ENCODE results near the gene PCSK4. TPM values are rescaled to one million over a fixed set of nuclear protein-coding genes. Genes with fewer than 3 reads are reported as not detected.

The PCSK4 gene
- total RNA-seq, 4 donors from 2014 or later: 2.6 to 11.9 (median 7.5) TPM

GRCh38 chr19:1528596-1529429, 38.7 kb upstream of the PCSK4 start:
- H3K4me1 ChIP-seq: peaks cover 0 to 3% (median 1%) of the 10 kb centered on the region in 4 donors
- H3K27me3 ChIP-seq: peaks cover 49% of the 10 kb centered on the region
- no peak overlapping the region for H3K27ac ChIP-seq
- TF ChIP-seq, protein P1, sequence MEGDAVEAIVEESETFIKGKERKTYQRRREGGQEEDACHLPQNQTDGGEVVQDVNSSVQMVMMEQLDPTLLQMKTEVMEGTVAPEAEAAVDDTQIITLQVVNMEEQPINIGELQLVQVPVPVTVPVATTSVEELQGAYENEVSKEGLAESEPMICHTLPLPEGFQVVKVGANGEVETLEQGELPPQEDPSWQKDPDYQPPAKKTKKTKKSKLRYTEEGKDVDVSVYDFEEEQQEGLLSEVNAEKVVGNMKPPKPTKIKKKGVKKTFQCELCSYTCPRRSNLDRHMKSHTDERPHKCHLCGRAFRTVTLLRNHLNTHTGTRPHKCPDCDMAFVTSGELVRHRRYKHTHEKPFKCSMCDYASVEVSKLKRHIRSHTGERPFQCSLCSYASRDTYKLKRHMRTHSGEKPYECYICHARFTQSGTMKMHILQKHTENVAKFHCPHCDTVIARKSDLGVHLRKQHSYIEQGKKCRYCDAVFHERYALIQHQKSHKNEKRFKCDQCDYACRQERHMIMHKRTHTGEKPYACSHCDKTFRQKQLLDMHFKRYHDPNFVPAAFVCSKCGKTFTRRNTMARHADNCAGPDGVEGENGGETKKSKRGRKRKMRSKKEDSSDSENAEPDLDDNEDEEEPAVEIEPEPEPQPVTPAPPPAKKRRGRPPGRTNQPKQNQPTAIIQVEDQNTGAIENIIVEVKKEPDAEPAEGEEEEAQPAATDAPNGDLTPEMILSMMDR (IDR thresholded peaks at IDR 0.05): no peak
- TF ChIP-seq EP300 (IDR thresholded peaks at IDR 0.05; ENCODE audit: low read depth) (no peak), POLR2A (IDR thresholded peaks at IDR 0.05) (no peak), POLR2AphosphoS5 (IDR thresholded peaks at IDR 0.05) (no peak)
- H3K9me3 ChIP-seq: no peaks in the 10 kb centered on the region
- intact Hi-C loops (cut with DNase I; ENCODE audit: low total_unique reads): no loop called here
- no peak for DNase-seq
- H3K36me3 ChIP-seq: no peaks in the 10 kb centered on the region
- WGBS, 2 donors (ENCODE audit: low coverage in 1 of 2): 77% methylated on average over 17 of the region's 23 CpGs; no CpG with 5 or more reads in 1 of the 2 donors
- in situ Hi-C loops (cut with MboI; ENCODE audit: low pct_ligation_motif_present in 1 of 4, low pct_unique_long_range_greater_than_20kb in 1 of 4, low sequenced_read_pairs in 3 of 4): loop anchor here (25.0 kb wide), 3 partner anchors 158 to 283 kb away; partner anchors contain the start of gene ATP8B3 (in 1 of the 4)
- no peak overlapping the region for H3K4me3 ChIP-seq

DNA sequence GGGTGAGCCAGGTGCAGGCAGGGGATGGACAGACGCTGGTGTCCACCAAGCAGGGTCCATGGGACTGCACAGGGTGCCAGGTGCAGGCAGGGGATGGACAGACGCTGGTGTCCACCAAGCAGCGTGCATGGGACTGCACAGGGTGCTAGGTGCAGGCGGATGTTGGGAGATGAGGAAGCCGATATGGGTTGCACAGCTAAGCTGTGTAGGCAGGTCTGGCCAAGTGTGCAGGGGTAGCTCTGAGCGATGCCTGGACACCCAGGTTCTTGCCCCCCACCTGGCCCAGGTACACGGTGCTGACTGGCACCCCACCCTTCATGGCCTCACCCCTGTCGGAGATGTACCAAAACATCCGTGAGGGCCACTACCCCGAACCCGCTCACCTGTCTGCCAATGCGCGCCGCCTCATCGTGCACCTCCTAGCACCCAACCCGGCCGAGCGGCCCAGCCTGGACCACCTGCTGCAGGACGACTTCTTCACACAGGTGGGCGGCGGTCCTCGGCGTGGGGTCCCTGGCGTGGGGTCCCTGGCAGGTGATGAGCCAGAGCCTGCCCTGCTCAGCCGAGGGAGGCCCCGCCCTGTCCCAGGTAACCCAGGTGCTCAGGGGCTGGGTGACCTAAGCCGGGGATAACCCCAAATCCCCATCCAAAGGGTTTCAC, 37.6 kb upstream of the PCSK4 start:
- intact Hi-C loops (cut with DNase I; ENCODE audit: low total_unique reads): no loop called here
- 35 to 61% methylated on average over 3 to 27 of the region's 27 CpGs for WGBS, 2 donors (ENCODE audit: low coverage in 1 of 2)

DNA sequence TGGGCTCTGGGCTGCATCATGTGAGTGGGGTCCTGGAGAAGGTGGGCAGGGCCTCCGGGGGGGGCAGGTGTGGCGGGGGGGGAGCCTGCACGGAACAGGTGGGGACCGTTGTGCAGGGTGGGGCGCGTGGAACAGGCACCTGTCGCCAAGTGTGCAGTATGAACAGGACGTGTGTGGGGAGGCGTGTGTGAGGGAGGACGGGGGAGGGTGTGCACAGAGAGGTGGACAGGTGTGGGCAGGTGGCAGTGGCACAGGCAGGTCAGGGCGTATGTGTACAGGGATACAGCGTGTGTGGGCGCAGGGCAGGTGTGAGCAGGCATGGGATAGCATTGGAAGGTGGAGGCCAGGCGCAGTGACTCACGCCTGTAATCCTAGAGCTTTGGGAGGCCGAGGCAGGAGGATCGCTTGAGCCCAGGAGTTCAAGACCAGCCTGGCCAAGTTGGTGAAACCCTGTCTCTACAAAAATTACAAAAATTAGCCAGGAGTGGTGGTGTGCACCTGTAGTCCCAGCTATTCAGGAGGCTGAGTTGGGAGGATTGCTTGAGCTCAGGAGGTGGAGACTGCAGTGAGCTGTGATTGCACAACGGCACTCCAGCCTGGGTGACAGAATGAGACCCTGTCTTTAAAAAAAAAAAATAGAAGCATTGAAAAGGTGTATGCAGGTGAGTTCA, 37.0 kb upstream of the PCSK4 start:
- Histone ChIP-seq H3K9me3 (no peaks in the 10 kb centered on the region), H3K4me1 (peaks cover 0 to 7% (median 3%) of the 10 kb centered on the region in 4 donors), H3K4me3 (no peak overlapping the region), H3K27me3 (peaks cover 57% of the 10 kb centered on the region), H3K27ac (no peak overlapping the region), H3K36me3 (no peaks in the 10 kb centered on the region)
- WGBS, 2 donors (ENCODE audit: low coverage in 1 of 2): 23 to 61% methylated on average over 5 to 18 of the region's 18 CpGs
- intact Hi-C loops (cut with DNase I; ENCODE audit: low total_unique reads) (no loop called here), in situ Hi-C loops (cut with MboI; ENCODE audit: low pct_ligation_motif_present in 1 of 4, low pct_unique_long_range_greater_than_20kb in 1 of 4, low sequenced_read_pairs in 3 of 4) (loop anchor here (25.0 kb wide), 3 partner anchors 160 to 285 kb away; partner anchors contain the start of gene ATP8B3 (in 1 of the 4))
- DNase-seq: no peak
- TF ChIP-seq, protein P1 (IDR thresholded peaks at IDR 0.05): no peak
- TF ChIP-seq EP300 (IDR thresholded peaks at IDR 0.05; ENCODE audit: low read depth): no peak
- TF ChIP-seq POLR2AphosphoS5 (IDR thresholded peaks at IDR 0.05): no peak
- TF ChIP-seq POLR2A (IDR thresholded peaks at IDR 0.05): no peak

More for the DNA sequence above, 37.6 kb upstream of the PCSK4 start:
- no peak overlapping the region for H3K4me3 ChIP-seq
- DNase-seq: no peak
- in situ Hi-C loops (cut with MboI; ENCODE audit: low pct_ligation_motif_present in 1 of 4, low pct_unique_long_range_greater_than_20kb in 1 of 4, low sequenced_read_pairs in 3 of 4): loop anchor here (25.0 kb wide), 3 partner anchors 160 to 285 kb away; partner anchors contain the start of gene ATP8B3 (in 1 of the 4)
- no peaks in the 10 kb centered on the region for H3K36me3 ChIP-seq
- TF ChIP-seq POLR2A (IDR thresholded peaks at IDR 0.05) (no peak), EP300 (IDR thresholded peaks at IDR 0.05; ENCODE audit: low read depth) (no peak), POLR2AphosphoS5 (IDR thresholded peaks at IDR 0.05) (no peak)
- TF ChIP-seq, protein P1 (IDR thresholded peaks at IDR 0.05): no peak
- no peaks in the 10 kb centered on the region for H3K9me3 ChIP-seq
- H3K4me1 ChIP-seq: peaks cover 0 to 7% (median 3%) of the 10 kb centered on the region in 4 donors
- no peak overlapping the region for H3K27ac ChIP-seq
- H3K27me3 ChIP-seq: peaks cover 53% of the 10 kb centered on the region

Measured in transverse colon (tissue), 4 donors.